Bone marrow (tissue), 2 donors: Measurements from ENCODE around the gene STK32C.

Experiments used
- DNase-seq, 2 donors: peaks; one replicate each; lab custom pipeline; 2025; lab: John Stamatoyannopoulos, UW

The STK32C gene

DNA sequence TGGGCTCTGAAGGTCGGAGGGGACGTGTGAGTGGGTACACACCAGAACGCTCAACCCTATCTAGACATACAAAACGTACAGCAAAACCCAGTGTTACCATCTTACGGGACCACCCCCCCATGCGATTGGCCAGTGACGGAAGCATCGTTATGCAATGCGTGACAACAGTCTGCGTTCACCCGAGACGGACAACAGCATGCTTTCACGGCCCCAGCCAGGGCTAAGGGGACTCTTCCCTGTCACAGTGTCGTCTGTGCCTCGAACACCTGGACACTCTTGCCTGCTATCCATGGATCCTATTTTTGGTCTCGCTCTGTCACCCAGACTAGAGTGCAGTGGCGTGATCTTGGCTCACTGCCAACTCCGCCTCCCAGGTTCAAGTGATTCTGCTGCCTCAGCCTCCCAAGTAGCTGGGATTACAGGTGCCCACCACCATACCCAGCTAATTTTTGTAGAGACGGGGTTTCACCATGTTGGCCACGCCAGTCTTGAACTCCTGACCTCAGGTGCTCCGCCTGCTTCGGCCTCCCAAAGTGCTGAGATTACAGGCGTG lies 97.7 kb downstream of the STK32C start:
- no peak for DNase-seq

DNA sequence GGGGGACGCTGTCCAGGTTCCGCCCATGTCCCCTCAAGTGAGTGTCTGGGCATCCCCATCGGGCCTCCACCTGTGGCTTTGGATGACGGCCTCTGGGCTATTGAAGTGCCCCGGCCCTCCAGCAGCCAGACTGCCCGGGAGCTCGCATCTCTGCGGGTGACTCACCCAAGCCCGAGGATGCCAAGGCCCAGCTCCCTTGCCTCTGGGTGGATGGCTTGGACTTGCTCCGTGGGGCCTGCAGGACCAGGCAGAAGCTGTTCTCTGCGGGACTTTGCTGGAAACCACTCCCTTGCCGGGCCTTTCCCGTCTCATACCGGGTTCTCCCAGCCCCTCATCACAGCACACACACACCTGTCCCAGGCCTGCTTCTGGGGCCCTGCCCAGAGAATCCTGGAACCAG lies 98.6 kb downstream of the STK32C start:
- DNase-seq: no peak

DNA sequence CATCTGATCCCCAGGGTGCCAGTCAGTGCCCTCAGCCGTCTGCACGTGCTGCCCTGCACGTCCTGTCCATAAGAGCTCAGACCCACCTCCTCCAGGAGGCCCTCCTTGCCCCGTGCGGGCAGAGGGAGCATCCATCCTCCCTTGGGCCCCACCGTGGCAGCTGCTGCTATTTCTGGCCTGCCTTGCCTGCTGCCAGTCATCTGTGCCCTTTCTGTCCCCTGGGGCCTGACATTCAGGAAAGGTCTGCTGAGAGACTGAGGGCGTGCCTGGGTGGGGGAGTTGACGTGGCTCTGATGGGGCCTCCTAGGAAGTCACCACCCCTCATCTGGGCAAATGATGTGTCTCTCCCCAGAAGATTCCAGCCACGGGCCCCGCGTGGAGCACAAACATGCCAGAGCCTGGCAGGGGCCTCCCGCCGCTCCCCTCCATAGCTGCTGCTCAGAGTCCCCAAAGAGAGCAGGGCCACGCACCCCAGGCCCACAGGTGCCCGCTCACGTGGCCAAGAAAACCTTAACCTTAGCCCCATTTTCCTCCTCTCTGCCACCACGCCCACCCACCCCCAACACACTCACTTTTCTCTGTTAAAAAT lies 99.2 kb downstream of the STK32C start:
- no peak for DNase-seq

DNA sequence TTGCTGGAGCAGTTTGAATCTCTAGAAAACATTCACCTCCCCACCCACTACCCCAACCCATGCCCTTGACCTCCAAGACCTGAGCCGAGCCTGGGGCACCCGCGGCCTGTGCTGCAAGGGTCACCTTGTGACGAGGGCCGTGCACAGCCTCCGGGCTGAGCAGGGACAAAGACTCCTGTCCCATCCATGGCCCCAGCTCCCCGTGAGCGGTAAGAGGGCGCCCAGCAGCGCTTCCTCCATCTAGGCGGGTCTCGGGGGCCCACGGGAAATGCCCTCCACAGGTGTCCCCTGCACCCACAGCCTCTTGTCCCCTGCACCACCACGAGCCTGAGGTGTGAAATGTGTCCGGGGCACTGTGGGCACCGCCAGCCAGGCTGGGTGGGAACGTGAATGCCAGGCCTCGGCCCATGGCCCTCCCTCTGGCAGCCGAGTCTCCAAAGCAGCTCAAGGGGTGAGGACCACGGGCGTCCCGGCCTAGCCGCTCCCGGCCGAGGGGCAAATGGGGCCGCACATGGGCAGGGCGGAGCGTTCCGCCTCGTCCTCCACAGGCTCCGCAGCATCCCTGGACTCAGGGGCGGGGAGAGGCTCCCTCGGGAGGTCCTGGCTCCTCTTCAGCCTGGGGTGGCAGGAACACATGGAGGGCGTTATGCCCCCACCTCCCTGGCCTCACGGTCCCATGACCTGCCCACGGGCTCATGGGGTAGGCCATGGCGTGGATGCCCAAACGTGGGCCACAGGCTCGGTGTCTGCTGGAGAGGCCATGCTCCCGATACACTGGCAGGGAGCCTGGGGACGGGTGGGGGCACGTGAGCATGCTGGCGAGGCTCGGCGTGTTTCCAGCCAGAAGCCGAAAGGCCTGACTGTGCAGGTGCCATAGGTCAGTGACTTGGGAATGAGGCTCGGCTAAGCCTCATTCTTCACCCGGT lies 100.0 kb downstream of the STK32C start:
- no peak for DNase-seq

DNA sequence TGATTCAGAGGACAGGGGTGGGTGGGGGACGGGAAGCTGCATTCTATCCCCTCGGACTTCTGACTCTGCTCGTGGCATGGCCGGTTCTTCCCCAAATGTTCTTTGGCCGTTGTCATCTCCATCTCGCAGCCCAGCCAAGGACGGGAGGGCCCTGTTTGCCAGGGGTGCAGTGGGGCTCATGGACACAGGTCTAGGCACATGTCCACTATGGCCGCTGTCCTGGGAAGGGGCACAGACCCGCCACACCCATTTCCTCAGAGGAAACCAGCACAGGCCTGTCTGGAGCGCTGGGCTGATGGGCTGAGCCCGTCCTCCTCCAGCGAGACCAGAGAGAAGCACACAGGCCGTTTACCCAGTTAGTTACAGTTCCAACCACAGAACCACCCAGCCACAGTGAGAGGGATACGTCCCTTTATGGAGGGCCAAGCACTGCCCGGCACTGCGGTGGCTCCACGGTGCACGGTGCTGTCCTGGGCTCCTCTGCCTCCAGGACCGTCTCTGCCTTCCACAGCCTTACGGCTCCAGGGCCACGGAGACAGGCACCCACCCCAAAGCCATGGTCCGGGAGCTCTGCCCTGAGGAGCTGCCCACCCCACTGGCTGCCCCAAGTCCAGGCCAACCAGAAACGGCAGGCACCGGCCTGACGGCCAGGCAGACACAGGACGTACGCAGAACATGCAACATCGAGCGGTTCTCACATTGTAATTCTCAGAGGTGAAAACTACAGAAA lies 100.8 kb downstream of the STK32C start:
- no peak for DNase-seq

DNA sequence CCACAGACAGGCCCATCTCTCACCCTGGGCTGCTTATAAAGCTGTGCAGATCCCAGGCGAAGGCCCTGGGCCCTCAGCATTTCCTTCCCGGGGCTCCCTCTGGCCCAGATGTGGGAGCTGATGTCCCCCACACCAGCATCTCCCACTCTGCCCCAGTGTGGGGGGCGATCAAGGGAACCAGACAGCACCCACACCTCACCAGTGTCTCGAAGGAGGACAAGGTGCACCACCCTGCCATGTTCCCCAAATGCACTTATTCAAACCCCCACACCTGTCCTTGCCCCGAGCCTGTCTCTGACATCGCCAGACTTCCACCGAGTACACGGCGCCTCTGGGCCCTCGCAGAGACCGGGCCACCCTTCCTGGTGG lies 101.4 kb downstream of the STK32C start:
- DNase-seq: no peak

DNA sequence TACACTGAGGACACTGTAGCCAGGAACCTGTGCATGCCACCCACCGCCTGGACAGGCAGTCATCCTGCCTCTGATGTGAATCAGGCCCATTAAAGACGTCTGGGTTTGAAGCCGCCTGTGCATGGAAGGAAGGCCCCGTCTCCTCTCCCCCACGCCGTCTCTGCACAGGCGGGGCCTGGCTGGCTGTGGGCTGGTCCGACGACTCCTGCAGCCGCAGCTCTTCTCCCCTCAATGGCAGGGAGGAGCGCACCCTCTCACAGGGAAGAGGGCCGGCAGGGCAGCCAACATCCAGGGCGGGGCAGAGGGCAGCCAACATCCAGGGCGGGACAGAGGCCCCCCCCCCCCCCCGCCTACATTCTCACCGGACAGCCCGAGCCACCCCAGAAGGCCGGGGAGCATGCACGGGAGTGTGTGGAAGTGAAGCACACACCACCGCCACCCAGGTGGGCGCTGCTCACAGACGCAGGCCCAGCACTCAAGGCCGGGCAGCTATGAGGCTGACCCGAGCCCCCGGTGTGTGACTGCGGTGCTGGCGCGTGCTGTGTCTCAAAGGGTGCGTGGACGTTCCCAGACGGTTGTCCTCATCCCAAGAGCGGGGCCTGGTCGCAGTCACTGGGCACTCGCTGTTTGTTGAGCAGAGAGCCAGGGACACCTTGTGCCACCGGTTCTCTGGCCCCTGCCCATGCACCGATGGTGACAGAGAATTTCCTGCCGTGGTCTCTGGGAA lies 101.9 kb downstream of the STK32C start:
- no peak for DNase-seq

DNA sequence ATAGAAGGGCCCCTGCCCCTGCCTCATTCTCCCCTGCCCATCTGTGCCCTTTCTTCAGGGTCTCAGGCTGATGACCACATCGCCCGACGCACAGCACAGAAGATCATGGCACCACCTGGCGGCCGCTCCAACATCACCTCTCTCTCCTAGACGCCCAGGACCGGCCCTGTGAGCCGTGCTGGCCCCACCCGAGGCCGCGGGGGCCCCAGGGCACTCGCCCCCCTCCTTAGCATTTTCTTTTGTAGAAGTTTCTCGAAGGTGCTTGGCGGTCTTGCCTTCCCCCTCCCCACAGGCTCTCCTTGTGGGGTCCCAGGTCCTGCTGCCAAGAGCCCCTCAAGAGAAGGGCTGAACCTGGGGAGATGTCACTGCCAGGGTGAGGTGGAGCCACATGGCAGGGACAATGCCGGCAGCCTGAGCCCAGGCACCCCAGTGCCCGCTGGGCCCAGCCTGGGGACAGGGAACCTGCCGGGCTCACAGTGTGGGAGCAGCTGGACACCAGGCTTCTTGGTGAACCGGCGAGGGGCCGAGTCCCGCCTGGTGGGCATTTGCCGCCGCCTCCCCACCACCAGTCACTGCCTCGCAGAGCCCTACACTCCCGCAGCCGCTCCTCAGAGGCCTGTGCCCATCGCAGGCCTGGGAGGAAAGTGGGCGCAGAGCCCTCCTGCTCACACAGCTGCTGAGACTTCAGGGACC lies 102.8 kb downstream of the STK32C start:
- DNase-seq: no peak

DNA sequence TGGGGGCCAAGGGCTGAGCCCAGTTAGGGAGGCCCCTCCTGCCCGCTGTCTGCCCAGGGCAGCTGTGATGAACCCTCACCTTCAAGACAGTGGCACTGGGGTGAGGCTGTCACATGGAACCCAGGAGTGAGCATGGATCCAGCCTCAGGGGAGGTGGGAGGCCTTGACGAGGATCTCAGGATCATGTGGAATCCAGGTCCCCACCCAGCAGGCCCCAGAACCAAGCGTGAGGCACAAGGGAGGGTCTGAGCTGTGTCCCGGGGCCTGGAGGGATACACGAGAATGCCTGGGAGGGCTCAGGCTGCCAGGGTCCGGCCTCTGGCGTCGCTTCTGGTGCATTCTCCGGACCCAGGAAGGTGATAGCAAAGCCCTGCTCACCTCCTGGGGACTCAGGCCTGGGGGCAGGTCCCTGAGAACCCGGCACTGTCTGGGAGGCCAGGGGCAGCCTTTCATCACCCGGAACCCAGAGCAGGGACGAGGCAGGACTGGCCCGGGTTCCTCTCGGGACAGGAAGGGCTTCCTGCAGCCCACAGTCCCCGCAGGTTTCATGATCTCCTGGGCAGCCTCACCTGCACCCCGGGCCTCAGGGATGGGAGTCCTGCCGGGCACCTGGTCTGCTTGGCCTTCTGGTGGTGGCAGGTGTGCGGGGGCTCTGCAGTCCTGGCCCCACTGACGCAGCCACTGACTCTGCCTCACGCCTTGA lies 103.5 kb downstream of the STK32C start:
- no peak for DNase-seq

DNA sequence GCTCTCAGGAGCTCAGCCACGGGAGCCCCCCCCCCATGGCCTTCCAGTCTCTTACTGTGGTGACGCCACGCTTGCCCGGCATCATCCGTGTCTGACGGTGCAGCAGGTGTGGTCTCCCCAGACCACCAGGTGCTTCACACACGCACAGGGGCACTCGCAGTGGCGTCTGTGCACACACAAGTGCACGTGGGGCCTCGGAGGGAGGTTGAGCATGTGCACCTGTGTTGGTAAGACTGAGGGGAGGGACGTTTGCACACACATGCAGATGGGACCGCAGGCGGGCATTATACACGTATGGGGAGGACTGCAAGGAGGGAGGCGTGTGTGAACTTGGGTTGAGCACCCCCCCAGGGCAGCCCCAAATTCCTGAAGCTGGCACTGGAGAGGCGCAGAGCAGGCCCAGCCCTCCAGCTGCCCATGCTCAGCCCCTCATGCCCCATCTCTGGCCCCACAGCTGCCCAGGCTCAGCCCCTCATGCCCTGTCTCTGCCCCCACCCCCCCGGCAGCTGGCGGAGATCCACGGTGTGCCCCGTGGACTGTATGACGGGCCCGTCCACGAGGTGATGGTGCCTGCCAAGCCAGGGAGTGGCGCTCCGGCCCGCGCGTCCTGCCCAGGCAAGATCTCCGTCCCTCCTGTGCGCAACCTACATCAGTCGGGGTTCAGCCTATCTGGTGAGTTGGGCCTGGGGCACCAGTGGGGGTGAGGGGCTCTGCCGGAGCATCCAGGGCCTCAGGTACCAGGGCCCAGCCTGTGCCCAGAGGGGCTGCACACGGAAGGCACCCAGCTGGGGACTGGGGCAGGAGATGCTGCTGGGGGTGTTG lies 104.3 kb downstream of the STK32C start:
- no peak for DNase-seq

DNA sequence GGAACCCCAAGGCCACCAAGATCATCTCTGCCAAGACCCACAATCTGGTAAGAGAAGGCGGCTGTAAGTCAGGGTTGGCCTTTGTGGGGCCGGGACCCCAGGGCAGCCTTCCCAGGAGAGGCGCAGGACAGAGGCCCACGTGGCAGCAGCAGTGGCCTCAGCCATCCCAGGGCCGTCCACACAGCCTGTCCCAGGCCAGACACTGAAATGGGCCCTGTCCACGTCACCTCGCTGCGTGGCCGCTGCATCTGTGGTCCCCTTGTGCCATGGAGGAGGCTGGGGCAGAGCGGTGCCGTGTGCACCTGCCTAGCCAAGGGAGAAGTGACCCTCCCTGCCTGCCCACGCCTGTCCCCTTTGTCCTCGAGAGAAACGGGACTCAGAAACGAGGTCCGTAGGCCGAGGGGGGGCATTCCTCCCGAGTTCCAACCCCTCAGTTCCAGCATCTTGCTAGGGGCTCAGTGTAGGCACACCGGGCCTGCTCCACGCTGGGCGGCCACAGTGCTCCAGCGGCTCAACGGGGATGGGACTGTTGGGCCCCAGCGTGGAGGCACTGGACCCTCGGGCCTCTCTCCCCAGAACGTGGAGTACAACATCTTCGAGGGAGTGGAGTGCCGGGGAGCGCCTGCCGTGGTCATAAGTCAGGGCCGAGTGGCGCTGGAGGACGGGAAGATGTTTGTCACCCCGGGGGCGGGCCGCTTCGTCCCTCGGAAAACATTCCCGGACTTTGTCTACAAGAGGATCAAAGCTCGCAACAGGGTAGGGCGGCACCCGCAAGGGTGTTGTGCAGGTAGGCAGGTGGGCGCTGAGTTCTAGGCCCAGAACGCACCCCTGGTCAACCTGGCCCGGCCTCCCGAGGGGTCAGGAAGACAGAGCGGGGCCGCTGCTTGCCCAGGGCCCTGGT lies 105.4 kb downstream of the STK32C start:
- DNase-seq: no peak

DNA sequence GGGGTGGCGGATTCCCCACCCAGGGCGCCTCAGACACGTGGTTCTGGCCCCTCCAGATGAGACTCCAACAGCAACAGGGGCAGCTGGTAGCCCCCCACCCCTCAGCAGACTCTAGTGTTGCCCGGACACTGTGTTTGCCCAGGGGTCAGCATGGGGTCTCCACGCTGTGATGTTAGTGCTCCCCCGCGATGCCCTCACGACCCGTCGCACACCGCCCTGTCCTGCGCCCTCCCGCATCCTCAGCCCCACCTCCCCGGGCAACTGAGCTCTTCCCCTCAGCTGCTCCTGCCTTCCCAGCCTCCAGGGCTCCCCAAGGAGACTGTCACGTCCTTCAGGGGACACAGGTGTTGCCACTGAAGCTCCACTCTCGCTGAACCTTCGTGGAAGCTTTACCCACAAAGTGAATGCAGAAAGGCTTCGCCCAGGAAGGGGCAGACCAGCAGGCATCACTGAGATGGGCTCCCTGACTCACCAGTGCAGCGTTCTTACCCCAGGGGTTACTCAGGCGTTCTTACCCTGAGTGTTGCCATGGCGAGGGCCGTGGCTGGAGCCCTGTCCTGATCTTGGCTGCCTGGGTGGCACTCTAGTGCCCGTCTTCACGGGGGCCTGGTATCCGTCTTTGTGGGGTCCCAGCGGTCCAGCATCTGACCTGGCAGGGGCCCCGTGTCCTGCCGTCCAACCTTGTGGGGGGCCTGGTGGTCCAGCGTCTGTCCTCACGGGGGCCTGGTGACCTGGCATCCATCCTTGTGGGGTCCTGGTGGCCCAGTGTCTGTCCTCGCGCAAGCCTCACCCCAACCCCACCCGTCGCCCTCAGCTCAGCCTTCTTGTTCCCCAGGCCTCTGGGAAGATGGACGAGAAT lies 106.4 kb downstream of the STK32C start:
- no peak for DNase-seq

DNA sequence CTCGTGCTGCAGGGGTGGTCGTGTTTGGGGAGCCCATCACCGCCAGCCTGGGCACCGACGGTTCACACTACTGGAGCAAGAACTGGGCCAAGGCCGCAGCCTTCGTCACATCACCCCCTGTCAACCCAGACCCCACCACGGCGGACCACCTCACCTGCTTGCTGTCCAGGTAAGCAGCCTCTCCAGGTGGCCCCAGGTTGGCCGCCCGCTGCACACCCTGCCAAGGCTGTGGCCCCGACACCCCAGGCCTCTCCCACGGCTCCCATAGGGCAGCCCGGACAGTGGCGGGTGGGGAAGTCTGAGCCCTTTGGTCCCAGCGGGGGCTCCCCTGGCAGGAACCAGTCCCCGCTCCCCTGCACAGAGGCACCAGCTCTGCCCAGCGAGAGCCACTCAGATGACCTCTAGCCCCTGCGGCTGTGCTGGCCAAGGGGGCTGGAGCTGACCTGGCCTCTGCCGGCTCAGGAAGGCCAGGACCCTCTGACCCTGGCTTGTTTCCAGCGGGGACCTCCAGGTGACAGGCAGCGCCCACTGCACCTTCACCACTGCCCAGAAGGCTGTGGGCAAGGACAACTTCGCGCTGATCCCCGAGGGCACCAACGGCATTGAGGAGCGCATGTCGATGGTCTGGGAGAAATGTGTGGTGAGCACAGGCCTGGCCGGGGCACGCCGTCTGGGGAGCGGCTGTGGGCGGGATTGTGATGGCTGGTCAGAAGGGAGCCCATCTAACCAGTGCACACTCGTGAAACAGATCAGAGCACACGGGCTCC lies 107.2 kb downstream of the STK32C start:
- DNase-seq: no peak

DNA sequence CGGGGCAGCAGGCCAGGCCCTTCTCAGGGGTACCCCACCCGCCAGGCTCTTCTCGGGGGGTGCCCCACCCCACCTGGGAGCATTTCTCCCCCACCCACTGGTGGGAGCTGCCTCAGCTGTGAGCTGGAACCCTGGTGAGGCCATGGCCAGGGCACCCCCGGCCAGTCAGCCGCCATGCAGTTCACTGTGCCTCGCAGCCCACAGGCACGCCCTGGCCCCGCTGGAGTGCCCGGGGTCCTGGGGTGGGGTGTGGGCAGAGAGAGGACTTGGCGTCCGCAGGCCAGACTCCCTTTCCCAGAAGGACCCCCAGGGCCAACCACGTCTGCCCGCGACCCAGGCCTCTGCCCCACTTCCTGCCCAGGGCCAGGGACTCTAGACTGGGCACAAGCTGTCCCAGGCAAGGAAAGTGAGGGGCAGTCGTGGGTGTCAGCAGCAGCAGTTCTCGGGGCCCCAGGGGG lies 107.9 kb downstream of the STK32C start:
- DNase-seq: no peak

DNA sequence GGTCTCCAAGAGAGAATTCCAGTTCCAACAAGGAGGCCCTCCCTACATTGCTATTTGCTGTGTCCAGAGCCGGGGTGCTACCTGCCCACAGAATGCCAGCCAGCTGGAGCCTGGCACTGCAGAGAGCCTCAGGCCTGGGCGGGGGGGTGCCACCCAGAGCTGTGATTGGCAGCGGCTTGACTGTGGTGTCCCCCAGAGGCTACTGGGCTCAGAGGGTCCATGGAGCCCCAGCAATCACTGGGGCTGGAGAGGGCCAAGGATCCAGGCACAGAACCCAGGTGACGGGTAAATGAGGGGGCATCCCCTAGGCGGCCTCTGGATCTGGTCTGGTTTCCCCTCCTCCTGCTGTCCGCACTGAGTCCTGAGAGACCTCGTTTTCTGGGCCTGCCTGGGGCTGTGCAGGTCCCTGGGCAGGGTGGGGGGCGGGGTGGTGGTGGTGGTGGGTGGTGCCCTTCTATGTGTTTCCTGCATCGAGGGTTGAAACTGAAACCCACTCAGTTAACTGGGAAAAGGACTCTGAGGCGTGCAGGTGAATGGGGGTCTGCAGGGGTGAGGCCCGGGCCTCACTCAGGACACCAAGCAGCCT lies 108.4 kb downstream of the STK32C start:
- DNase-seq: no peak

DNA sequence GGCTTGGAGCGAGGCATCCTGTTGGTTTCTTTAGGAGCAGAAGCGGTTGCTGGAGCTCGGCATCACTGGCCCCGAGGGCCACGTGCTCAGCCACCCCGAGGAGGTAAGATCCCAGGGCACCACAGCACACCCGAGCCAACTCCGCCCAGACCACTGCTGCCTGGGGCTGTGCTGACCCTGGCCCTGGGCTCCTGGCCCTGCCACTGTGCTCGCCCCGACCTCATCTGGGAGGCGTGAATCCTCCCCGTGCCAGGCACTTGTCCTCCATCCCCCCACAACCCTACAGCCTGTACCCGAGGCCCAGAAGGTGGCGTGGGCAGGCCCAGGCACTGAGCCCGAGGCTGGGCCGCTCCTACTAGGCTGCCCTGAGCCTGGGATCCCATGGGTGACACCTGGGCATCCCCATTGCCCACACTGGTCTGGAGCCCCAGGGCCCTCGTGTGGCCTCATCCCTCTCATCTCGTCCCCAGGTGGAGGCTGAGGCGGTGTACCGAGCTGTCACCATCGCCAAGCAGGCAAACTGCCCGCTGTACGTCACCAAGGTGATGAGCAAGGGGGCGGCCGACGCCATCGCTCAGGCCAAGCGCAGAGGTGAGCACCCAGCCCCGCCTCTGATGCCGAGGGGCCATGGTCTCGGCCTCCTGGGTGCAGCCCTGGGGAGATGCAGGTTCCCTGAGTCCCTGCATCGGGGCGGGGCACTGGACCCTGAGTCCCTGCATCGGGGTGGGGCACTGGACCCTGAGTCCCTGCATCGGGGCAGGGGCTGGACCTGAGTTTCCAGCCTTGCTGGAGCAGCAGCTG lies 109.2 kb downstream of the STK32C start:
- no peak for DNase-seq
